NCI-H524 treated with DMSO at 0.1 percent for 48 hours (cell line): ENCODE measurements around the gene NKX2-4.
"Not testable (repeated sequence)": the region's sequence is repeated elsewhere in the genome, so short reads cannot be mapped to it uniquely, and the experiment has no call there.

Source experiments
- DNase-seq: peaks from one replicate; lab custom pipeline; 2025; lab: John Stamatoyannopoulos, UW

NKX2-4 gene

DNA sequence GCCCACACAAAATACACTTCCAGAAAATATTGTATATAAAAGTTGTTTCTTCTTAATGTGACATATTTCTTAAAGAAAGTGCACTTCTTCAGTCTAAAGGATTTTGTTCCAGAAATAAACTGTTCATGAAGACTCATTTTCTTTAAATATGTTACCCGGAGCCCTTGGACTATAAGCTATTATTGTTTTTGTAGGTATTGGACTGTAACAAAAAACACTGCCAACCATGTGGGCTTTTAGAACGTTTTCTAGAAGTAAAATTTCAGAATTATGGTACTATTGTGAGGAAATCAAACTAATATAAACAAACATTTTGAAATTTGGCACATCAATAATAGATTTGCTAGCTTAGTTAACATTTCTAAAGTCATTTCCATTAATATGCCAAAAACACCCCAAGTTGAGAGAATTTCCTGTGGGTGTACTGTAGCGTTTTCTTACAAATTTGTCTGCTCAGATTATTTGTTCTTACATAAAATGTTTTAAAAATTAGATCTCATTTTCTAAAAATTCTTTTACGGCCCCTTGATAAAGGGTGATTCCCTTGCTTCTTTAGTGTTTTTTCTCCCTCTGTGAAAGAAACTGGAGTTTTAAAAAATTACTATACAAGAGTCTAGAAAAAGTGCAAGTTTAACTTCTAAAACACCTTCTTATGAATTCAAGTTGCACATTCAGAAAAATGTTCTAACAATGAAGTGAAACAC, 3.4 kb downstream of the NKX2-4 start:
- no peak for DNase-seq

GRCh38 chr20:21393166-21393565, 4.2 kb downstream of the NKX2-4 start:
- no peak for DNase-seq

DNA sequence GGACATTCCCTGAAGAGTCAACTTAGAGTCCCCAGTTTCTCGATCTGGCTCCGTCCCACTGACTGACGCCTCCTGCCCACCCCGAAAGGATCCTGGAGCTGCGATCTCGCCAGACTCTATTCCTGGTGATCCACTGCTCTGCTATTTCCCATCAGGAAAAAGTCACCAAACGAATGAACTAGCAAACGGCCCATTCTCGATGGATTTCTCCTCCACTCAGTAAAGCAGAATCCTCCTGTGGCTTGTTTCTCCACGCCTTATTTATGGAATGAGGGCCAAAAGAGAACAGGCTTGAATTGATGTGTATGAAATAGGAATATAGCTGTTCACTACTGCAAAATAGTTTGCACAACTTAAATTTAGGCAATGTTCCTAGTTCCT, 5.4 kb downstream of the NKX2-4 start:
- no peak for DNase-seq

DNA sequence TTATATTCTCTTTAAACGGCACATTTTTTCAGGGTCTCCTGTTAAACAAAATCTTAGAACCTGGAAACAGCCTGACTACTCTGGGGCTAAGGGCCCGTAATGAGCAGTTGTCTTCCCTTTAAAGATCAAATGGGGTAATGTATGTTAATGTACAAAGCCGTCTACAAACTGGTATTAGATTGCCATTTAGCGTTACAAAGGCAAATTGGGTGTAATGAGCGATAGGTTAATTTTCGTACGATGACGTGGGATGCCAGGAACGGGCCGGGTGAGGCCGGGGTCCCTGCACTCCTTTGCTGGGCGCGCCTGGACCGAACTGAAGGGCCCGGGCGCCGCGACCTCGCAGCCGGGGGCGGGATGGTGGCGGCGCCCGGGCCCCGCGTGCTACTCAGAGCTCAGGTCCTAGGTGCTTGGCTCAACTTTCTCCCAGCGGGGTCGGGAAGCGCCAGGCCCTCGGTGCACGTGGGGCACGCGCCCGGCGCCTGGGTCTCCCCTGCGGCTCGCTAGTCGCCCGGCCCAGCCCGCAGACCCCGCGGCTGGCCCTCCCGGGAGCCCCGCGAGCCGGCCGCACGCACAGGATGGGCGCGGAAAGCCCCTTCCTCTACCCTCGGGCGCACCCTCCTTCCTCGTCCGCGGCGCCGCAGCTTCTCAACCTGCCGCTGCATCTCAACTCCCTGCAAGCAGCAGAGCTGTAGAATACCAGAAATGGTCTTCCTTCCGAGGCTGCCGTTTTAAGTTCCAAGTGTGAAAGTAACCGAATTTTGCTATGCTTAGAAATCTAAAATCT, 5.9 kb downstream of the NKX2-4 start:
- DNase-seq, result no peak

DNA sequence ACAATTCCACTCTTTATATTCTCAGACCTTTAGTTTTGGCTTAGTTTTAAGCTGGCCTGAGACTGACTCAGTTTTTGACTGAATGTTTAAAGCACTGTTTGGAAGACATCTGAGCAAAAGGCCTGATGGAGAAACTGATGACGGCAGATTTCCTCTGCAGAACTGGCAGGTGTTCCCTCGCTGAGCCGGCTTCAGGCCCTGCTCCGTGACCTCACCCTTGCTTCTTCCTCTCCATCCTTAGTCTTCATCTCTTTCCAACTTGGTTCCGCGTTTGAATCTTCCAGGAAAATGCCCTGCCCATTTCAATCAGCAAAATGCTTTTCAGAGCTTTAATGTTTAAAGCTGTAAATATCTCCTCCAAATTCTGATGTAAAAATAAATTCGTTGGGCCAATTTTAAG, 6.6 kb downstream of the NKX2-4 start:
- DNase-seq, result no peak

GRCh38 chr20:21389368-21389767, 8.0 kb downstream of the NKX2-4 start:
- DNase-seq, result no peak

DNA sequence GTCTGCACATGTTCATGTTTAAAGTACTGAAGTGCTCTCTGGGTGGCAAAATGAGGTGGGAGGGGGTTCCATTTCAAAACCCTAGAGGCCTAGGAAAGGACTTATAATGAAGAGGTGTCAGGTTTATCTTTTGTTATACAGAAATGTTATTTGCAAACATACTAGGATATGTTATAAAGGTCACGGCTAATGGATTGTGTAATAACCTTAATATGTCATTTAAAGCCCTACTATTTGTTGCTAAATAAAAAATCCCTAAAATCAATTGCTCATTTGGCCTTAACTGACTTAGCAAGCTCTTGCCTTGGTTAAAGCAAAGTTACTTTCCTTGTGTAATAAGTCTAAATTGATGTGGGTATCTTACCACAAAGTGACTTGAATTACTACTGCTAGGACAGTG, 8.8 kb downstream of the NKX2-4 start:
- DNase-seq, result no peak

DNA sequence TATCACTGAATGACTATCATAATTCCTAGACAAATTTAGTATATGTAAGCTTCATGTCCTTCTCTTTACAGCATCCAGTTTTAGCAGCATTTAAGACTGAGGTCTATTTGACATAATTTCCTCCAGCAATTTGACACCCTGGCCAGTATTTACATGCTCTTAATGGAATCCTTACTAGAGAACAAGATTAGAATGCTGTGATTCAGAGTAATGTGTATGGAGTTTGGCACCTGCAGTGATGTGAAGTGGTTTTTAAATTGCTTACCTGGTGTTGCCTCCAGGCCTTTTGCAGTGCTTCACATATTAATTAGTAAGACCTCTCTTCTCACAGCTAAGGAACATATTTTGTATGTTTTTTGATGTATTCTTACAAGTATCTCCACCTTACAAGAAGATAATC, 9.8 kb downstream of the NKX2-4 start:
- DNase-seq, result no peak

DNA sequence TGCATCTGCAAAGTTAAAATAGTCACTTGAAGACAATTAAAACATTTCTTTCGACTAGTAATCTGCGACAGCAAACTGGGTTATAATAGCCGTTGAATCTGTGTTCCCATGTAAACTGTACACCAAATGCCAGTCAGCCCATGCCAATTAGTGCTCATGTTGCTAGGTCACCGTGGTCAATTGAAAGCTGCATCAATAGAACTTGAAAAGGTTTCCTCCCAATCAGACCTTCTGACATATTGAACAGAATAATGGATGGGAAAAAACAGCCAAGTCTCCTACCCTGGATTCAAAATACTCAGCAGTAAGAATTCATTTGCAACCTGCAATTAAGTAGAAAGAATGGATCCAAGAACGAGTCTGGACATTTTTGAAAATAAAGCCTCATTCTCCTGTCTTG, 11.2 kb downstream of the NKX2-4 start:
- no peak for DNase-seq

GRCh38 chr20:21384308-21384892, 12.9 kb downstream of the NKX2-4 start:
- DNase-seq, result no peak

DNA sequence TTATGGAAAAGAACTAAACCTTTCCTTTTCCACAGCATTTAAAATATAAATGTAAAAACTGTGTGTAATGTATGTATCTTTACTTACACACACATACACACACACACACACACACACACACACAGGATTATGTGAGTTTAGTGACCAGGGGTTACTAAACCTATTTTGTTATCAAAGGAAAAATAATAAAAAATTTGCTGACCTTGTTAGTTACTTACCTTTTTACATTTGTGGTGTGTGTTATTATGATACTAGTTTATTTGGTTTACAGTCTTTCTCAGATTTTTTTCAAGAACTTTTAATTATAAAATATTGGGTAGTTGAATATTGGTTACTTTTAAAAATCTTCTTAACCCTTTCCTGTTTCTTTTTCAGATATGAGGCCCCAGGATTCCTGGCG, 15.7 kb downstream of the NKX2-4 start:
- no peak for DNase-seq

- no peak for DNase-seq
Observed at GRCh38 chr20:21380711-21381110, 16.6 kb downstream of the NKX2-4 start.

DNA sequence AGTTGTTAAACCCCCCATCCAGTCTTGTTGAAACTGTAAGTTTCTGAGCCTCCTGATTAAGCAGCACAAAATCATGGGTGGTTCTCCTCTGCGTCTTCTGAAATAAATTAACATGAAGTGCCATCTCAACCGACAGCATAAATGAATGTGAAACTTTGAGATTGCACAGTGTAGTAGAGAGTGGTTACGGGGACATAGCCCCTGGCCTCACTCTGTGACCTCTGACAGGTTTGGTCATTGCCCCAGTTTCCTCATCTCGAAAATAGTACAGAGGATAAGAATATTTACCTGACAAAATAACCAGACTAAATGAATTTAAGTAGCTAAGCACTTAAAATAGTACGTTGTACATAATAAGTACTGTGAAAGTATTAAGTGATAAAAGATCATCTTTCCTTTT, 19.1 kb downstream of the NKX2-4 start:
- no peak for DNase-seq

- no peak for DNase-seq
Observed at GRCh38 chr20:21377701-21378100, 19.6 kb downstream of the NKX2-4 start.

GRCh38 chr20:21376626-21377025, 20.7 kb downstream of the NKX2-4 start:
- no peak for DNase-seq

DNA sequence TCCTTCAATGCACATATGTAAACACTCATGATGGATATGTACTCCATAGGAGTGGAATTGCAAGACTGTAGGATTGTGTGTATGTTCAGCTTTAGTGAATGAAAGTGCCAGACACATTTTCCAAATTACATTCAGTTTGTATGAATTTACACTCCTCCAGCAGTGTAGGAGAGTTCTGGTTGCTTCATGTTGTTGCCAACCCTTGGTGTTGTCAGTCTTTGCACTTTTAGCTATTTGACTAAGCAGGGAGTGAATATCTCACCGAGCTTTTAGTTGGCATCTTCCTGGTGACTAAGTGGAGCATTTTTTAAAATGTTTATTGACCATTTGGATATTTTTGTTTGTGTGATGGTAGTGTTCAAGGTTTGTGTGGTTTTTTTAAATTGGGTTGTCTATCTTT, 23.9 kb downstream of the NKX2-4 start:
- no peak for DNase-seq

- DNase-seq, result no peak
Observed at GRCh38 chr20:21372016-21372415, 25.3 kb downstream of the NKX2-4 start.

DNA sequence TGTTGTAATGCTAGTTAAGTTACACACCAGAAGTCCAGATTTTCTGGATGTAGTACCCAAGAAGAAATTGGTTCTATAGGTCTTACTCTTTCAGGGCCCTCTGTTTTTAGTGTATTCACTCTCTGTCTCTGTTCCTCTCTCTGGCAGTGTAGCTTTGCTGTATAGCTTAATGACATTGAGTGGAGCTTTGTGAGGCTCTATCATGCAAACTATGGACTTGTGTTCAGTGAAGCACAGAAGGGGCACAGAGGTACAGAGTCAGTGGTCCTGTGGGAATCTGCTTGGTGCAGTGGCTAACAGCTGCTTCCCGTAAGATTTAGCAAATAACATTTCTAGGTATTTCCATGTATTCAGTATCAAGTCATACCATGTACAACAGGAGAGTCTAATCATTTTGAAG, 26.1 kb downstream of the NKX2-4 start:
- no peak for DNase-seq

- DNase-seq, result no peak
Observed at GRCh38 chr20:21368791-21369190, 28.5 kb downstream of the NKX2-4 start.

GRCh38 chr20:21366273-21366672, 31.1 kb downstream of the NKX2-4 start:
- DNase-seq, result not testable (repeated sequence)

GRCh38 chr20:21365771-21366170, 31.6 kb downstream of the NKX2-4 start:
- no peak for DNase-seq

GRCh38 chr20:21364413-21364812, 32.9 kb downstream of the NKX2-4 start:
- no peak for DNase-seq

GRCh38 chr20:21361266-21361665, 36.1 kb downstream of the NKX2-4 start:
- no peak for DNase-seq
